Panc1 (cell line): ENCODE data around the gene AKR1B1. TPM values are rescaled to one million over a fixed set of nuclear protein-coding genes. Genes with fewer than 3 reads are reported as not detected.

ENCODE experiments used
- ATAC-seq: fragments of 200-7000 bp; cut with Tn5 transposase; 2 replicates; pipeline ENCODE4 v1.9.1; 2020; ENCODE audit warnings: mild to moderate bottlenecking, moderate library complexity
- BruUV-seq: library from RNA; stranded (reverse); fragments of 400-500 nt; replicated peaks from 2 replicates; lab custom pipeline; 2021; lab: Mats Ljungman, UMichigan
- CTCF ChIA-PET: fragments of 300-600 bp; sonication (Branson Sonifier 250); formaldehyde crosslinking; loops from one replicate; lab custom pipeline; 2022; ENCODE audit warnings: antibody characterized with exemption; lab: Charles Lee
- POLR2A ChIA-PET: fragments of 300-600 bp; sonication (Branson Sonifier 250); formaldehyde crosslinking; loops from one replicate; lab custom pipeline; 2022; ENCODE audit warnings: antibody characterized with exemption; lab: Charles Lee
- DNase-seq: peaks from one replicate; pipeline ENCODE4 v3.0.0-alpha.2; 2010; ENCODE audit warnings: low read depth, low spot score
- H3K27ac ChIP-seq: 2 replicates; pipeline ENCODE4 v1.5.1; 2011; ENCODE audit warnings: mild to moderate bottlenecking, low read length, inconsistent platforms
- H3K27me3 ChIP-seq: fragments of 200-500 bp; sonication (Bioruptor generic); 2 replicates; pipeline ENCODE4 v1.6.0; 2014; ENCODE audit warnings: low read length, inconsistent platforms; ENCODE audit not compliant: control insufficient read depth, insufficient read depth
- H3K36me3 ChIP-seq: fragments of 200-500 bp; sonication (Bioruptor generic); 2 replicates; pipeline ENCODE4 v1.5.1; 2014; ENCODE audit warnings: inconsistent platforms, mild to moderate bottlenecking, low read length, moderate library complexity; ENCODE audit not compliant: control insufficient read depth, insufficient read depth
- H3K4me1 ChIP-seq: 2 replicates; pipeline ENCODE4 v1.5.1; 2011; ENCODE audit warnings: inconsistent platforms, mild to moderate bottlenecking, low read length, moderate library complexity; ENCODE audit not compliant: control insufficient read depth, insufficient read depth
- H3K4me3 ChIP-seq, 2 experiments: 2 replicates each; pipeline ENCODE4 v1.5.1; 2011 to 2012; ENCODE audit warnings: low read depth in 2 of 2, low read length in 2 of 2, mild to moderate bottlenecking in 2 of 2, inconsistent platforms in 1 of 2, moderate library complexity in 1 of 2
- H3K9me3 ChIP-seq: fragments of 200-500 bp; sonication (Bioruptor generic); 2 replicates; pipeline ENCODE4 v1.5.1; 2014; ENCODE audit warnings: low read depth, mild to moderate bottlenecking, inconsistent platforms, low read length, moderate library complexity; ENCODE audit not compliant: control insufficient read depth, insufficient read depth
- POLR2AphosphoS5 ChIP-seq: IDR thresholded peaks from 2 replicates; pipeline ENCODE4 v1.6.1; 2012; ENCODE audit warnings: mild to moderate bottlenecking, low read depth, low read length, moderate library complexity
- SIN3A ChIP-seq: IDR thresholded peaks from 2 replicates; pipeline ENCODE4 v1.6.1; 2012; ENCODE audit warnings: low read depth, mild to moderate bottlenecking, low read length, moderate library complexity, borderline replicate concordance; ENCODE audit not compliant: insufficient read depth
- TCF7L2 ChIP-seq: IDR thresholded peaks from 2 replicates; pipeline ENCODE4 v1.6.1; 2011; ENCODE audit warnings: mild to moderate bottlenecking, low read depth, low read length, inconsistent platforms
- in situ Hi-C: cut with HindIII; loops from 2 replicates; pipeline ENCODE4 v1.10.0; 2016; ENCODE audit warnings: low sequenced_read_pairs, low pct_unique_long_range_greater_than_20kb
- intact Hi-C: fragments of 100-400 bp; cut with micrococcal nuclease; formaldehyde crosslinking; loops from one replicate; pipeline ENCODE4 v1.10.0; 2022; ENCODE audit not compliant: unreplicated experiment
- total RNA-seq: library from RNA; stranded (reverse); gene quantifications from one replicate; pipeline ENCODE4 v1.2.1, GENCODE V29; 2021; ENCODE audit not compliant: unreplicated experiment
- TF ChIP-seq, protein P1 (sequence below), 2 experiments: IDR thresholded peaks; 2 replicates each; pipeline ENCODE4 v1.6.1; 2011 to 2012; ENCODE audit warnings: low read depth in 2 of 2, control low read depth in 1 of 2, low read length in 1 of 2, mild to moderate bottlenecking in 1 of 2, moderate library complexity in 1 of 2; ENCODE audit not compliant: insufficient read depth in 1 of 2
- TF ChIP-seq, protein P2 (sequence below): fragments of 450-650 bp; IDR thresholded peaks from 2 replicates; pipeline ENCODE4 v1.5.1; 2017; ENCODE audit warnings: mild to moderate bottlenecking

The AKR1B1 gene
- total RNA-seq, 1 experiment from 2014 or later, result 83.2 TPM

DNA sequence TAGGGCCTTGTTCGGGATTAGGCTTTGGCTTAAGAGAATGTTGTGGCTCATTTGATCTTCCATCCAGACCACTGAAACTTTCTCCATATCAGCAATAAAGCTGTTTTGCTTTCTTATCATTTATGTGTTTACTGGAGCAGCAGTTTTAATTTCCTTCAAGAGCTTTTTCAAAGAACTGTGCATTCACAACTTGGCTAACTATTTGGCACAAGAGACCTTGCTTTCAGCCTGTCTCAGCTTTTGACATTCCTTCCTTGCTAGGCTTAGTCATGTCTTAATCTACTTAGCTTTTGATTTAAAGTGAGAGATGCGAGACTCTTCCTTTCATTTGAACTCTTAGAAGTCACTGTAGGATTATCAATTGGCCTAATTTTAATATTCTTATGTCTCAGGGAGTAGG, 19.1 kb upstream of the AKR1B1 start:
- H3K9me3 ChIP-seq, result no peaks in the 10 kb centered on the region
- no peak overlapping the region for H3K27ac ChIP-seq
- BruUV-seq, result no TSS peak
- POLR2A ChIA-PET, result no interaction called here
- DNase-seq, result no peak
- TF ChIP-seq SIN3A, result no peak
- TF ChIP-seq, protein P1, sequence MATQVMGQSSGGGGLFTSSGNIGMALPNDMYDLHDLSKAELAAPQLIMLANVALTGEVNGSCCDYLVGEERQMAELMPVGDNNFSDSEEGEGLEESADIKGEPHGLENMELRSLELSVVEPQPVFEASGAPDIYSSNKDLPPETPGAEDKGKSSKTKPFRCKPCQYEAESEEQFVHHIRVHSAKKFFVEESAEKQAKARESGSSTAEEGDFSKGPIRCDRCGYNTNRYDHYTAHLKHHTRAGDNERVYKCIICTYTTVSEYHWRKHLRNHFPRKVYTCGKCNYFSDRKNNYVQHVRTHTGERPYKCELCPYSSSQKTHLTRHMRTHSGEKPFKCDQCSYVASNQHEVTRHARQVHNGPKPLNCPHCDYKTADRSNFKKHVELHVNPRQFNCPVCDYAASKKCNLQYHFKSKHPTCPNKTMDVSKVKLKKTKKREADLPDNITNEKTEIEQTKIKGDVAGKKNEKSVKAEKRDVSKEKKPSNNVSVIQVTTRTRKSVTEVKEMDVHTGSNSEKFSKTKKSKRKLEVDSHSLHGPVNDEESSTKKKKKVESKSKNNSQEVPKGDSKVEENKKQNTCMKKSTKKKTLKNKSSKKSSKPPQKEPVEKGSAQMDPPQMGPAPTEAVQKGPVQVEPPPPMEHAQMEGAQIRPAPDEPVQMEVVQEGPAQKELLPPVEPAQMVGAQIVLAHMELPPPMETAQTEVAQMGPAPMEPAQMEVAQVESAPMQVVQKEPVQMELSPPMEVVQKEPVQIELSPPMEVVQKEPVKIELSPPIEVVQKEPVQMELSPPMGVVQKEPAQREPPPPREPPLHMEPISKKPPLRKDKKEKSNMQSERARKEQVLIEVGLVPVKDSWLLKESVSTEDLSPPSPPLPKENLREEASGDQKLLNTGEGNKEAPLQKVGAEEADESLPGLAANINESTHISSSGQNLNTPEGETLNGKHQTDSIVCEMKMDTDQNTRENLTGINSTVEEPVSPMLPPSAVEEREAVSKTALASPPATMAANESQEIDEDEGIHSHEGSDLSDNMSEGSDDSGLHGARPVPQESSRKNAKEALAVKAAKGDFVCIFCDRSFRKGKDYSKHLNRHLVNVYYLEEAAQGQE (IDR thresholded peaks at IDR 0.05; ENCODE audit: insufficient read depth in 1 of 2, low read depth in 2 of 2, low read length in 1 of 2), result no peak
- no peak for TF ChIP-seq TCF7L2
- TF ChIP-seq, protein P2, sequence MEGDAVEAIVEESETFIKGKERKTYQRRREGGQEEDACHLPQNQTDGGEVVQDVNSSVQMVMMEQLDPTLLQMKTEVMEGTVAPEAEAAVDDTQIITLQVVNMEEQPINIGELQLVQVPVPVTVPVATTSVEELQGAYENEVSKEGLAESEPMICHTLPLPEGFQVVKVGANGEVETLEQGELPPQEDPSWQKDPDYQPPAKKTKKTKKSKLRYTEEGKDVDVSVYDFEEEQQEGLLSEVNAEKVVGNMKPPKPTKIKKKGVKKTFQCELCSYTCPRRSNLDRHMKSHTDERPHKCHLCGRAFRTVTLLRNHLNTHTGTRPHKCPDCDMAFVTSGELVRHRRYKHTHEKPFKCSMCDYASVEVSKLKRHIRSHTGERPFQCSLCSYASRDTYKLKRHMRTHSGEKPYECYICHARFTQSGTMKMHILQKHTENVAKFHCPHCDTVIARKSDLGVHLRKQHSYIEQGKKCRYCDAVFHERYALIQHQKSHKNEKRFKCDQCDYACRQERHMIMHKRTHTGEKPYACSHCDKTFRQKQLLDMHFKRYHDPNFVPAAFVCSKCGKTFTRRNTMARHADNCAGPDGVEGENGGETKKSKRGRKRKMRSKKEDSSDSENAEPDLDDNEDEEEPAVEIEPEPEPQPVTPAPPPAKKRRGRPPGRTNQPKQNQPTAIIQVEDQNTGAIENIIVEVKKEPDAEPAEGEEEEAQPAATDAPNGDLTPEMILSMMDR, result no peak
- TF ChIP-seq POLR2AphosphoS5, result no peak
- H3K36me3 ChIP-seq, result no peaks in the 10 kb centered on the region
- no peak overlapping the region for H3K4me3 ChIP-seq
- intact Hi-C loops (no loop called here), in situ Hi-C loops (no loop called here)
- CTCF ChIA-PET, result no interaction called here
- ATAC-seq, result no peak
- H3K4me1 ChIP-seq, result peaks cover 3% of the 10 kb centered on the region; the same call in 1 of the 2 replicates
- H3K27me3 ChIP-seq, result no peaks in the 10 kb centered on the region

DNA sequence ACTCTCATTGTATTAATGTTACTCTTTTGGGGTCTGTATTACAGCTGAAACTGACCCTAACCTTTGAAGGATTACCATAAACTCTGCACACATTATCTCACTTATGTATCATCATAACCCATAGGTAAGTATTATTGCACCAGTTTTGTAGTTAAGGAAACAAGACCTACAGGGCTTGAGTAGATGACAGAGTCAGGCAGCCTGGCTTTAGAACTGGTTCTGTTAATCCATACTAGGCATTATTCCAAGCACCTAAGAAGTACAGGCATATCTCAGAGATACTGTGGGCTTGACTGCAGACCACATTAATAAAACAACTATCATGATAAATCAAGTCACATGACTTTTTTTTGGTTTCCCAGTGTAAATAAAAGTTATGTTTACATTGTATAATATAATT, 17.1 kb upstream of the AKR1B1 start:
- Histone ChIP-seq H3K4me1 (peaks cover 3% of the 10 kb centered on the region; the same call in 1 of the 2 replicates), H3K27me3 (no peaks in the 10 kb centered on the region), H3K36me3 (no peaks in the 10 kb centered on the region), H3K9me3 (no peaks in the 10 kb centered on the region), H3K4me3 (no peak overlapping the region), H3K27ac (no peak overlapping the region)
- ChIA-PET POLR2A (no interaction called here), CTCF (no interaction called here)
- ATAC-seq, result no peak
- no peak for TF ChIP-seq POLR2AphosphoS5
- TF ChIP-seq SIN3A, result no peak
- in situ Hi-C loops, result no loop called here
- BruUV-seq, result no TSS peak
- no peak for DNase-seq
- intact Hi-C loops, result no loop called here

DNA sequence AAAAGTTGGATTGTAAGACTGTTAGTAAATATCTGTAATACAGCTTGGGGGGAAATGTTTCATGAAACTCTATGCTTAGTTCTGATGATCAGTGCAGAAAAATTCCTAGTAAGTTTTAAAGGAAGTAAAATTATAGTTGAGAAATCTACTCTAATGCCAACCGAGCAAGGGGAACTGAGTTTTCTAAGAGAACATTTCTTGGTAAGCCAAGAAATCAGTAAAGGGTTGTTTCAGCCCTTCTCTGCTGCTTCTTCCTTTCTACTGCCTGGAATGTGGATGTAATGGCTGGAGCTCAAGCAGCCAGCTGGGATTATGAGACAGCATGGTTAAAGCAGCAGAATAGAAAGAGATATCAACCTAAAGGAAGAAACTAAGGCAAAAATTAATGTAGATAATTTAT, 15.9 kb upstream of the AKR1B1 start:
- Histone ChIP-seq H3K4me1 (no peaks in the 10 kb centered on the region), H3K27ac (no peak overlapping the region), H3K27me3 (no peaks in the 10 kb centered on the region), H3K36me3 (no peaks in the 10 kb centered on the region), H3K9me3 (no peaks in the 10 kb centered on the region), H3K4me3 (no peak overlapping the region)
- in situ Hi-C loops (no loop called here), intact Hi-C loops (no loop called here)
- ChIA-PET CTCF (no interaction called here), POLR2A (no interaction called here)
- TF ChIP-seq, protein P1 (IDR thresholded peaks at IDR 0.05; ENCODE audit: insufficient read depth in 1 of 2, low read depth in 2 of 2, low read length in 1 of 2), result no peak
- TF ChIP-seq TCF7L2 (no peak), POLR2AphosphoS5 (no peak), SIN3A (no peak)
- TF ChIP-seq, protein P2, result no peak
- no peak for ATAC-seq
- no peak for DNase-seq
- BruUV-seq, result no TSS peak
